ENCODE data around the gene STC2. TPM values are rescaled to one million over a fixed set of nuclear protein-coding genes. Genes with fewer than 3 reads are reported as not detected.

Gene STC2
- polyA plus RNA-seq, 1 donor (not counting 4 experiments of a cell fraction or from before 2014, with no cell fraction given): 4.3 TPM

- no peaks in the 10 kb centered on the region for H3K79me2 ChIP-seq (ENCODE audit: control insufficient read depth, insufficient read depth, low read length)
- no peaks in the 10 kb centered on the region for H3K9me1 ChIP-seq (ENCODE audit: control insufficient read depth, extremely low read depth, insufficient read depth, low read length)
- no peak overlapping the region for H2AFZ ChIP-seq (ENCODE audit: control insufficient read depth, low read length)
- dilution Hi-C loops (cut with MboI; ENCODE audit: extremely low pct_ligation_motif_present, low sequenced_read_pairs): no loop called here
- H3K9ac ChIP-seq (ENCODE audit: control insufficient read depth, extremely low read depth, insufficient read depth, low read length): no peak overlapping the region
- H3K36me3 ChIP-seq (ENCODE audit: control insufficient read depth in 2 of 2, extremely low read depth in 1 of 2, insufficient read depth in 2 of 2, low read length in 2 of 2): no peaks in the 10 kb centered on the region
- FAIRE-seq: no peak
- H4K20me1 ChIP-seq (ENCODE audit: control insufficient read depth, extremely low read depth, insufficient read depth, low read length): no peaks in the 10 kb centered on the region
- no peaks in the 10 kb centered on the region for H3K9me3 ChIP-seq (ENCODE audit: control insufficient read depth, low read depth, low read length)
- H3K4me2 ChIP-seq (ENCODE audit: control insufficient read depth, extremely low read depth, insufficient read depth, low read depth, low read length): peak overlapping the region; percentile 29
- DNase-seq (ENCODE audit: low read depth, low spot score): no peak
- TF ChIP-seq EZH2 (IDR thresholded peaks at IDR 0.05; ENCODE audit: low read length) (no peak), CTCF (optimal IDR thresholded peaks at IDR 0.05 in 1 of 3, IDR thresholded peaks at IDR 0.05 in 1 of 3, conservative IDR thresholded peaks at IDR 0.05 in 1 of 3; ENCODE audit: extremely low read depth in 1 of 3, insufficient read depth in 2 of 3, low read length in 3 of 3) (no peak)
- H3K4me1 ChIP-seq (ENCODE audit: control insufficient read depth, extremely low read depth, insufficient read depth, low read length): peaks cover 11% of the 10 kb centered on the region
- no peaks in the 10 kb centered on the region for H3K27me3 ChIP-seq (ENCODE audit: control insufficient read depth, extremely low read depth, insufficient read depth, low read length)
- H3K4me3 ChIP-seq (ENCODE audit: control insufficient read depth in 2 of 3, extremely low read depth in 1 of 3, insufficient read depth in 2 of 3, low read depth in 1 of 3, low read length in 3 of 3): no peak overlapping the region
- no peak overlapping the region for H3K27ac ChIP-seq (ENCODE audit: control insufficient read depth, insufficient read depth, low read length)
Observed at GRCh38 chr5:173301695-173302545, 26.3 kb downstream of the STC2 start.

- DNase-seq (ENCODE audit: low read depth, low spot score) (no peak), FAIRE-seq (no peak)
- H3K9me3 ChIP-seq (ENCODE audit: control insufficient read depth, low read depth, low read length): no peaks in the 10 kb centered on the region
- H3K36me3 ChIP-seq (ENCODE audit: control insufficient read depth in 2 of 2, extremely low read depth in 1 of 2, insufficient read depth in 2 of 2, low read length in 2 of 2): no peaks in the 10 kb centered on the region
- no peaks in the 10 kb centered on the region for H3K9me1 ChIP-seq (ENCODE audit: control insufficient read depth, extremely low read depth, insufficient read depth, low read length)
- TF ChIP-seq EZH2 (IDR thresholded peaks at IDR 0.05; ENCODE audit: low read length): no peak
- no peak overlapping the region for H3K4me2 ChIP-seq (ENCODE audit: control insufficient read depth, extremely low read depth, insufficient read depth, low read depth, low read length)
- dilution Hi-C loops (cut with MboI; ENCODE audit: extremely low pct_ligation_motif_present, low sequenced_read_pairs): no loop called here
- no peak overlapping the region for H2AFZ ChIP-seq (ENCODE audit: control insufficient read depth, low read length)
- H3K79me2 ChIP-seq (ENCODE audit: control insufficient read depth, insufficient read depth, low read length): no peaks in the 10 kb centered on the region
- no peak overlapping the region for H3K27ac ChIP-seq (ENCODE audit: control insufficient read depth, insufficient read depth, low read length)
- no peak overlapping the region for H3K9ac ChIP-seq (ENCODE audit: control insufficient read depth, extremely low read depth, insufficient read depth, low read length)
- no peaks in the 10 kb centered on the region for H3K27me3 ChIP-seq (ENCODE audit: control insufficient read depth, extremely low read depth, insufficient read depth, low read length)
- H3K4me3 ChIP-seq (ENCODE audit: control insufficient read depth in 2 of 3, extremely low read depth in 1 of 3, insufficient read depth in 2 of 3, low read depth in 1 of 3, low read length in 3 of 3): no peak overlapping the region
- no peaks in the 10 kb centered on the region for H4K20me1 ChIP-seq (ENCODE audit: control insufficient read depth, extremely low read depth, insufficient read depth, low read length)
- peaks cover 11% of the 10 kb centered on the region for H3K4me1 ChIP-seq (ENCODE audit: control insufficient read depth, extremely low read depth, insufficient read depth, low read length)
Observed at GRCh38 chr5:173300389-173301047, 27.7 kb downstream of the STC2 start.

All from keratinocyte (primary cell).